OCI-LY3 (cell line): ENCODE results near the gene SNX21.

Source experiments
- CTCF ChIP-seq: fragments of 200-600, 300-600 bp; sonication (generic); IDR thresholded peaks from 2 replicates; pipeline ENCODE4 v1.5.1; 2014; ENCODE audit warnings: antibody characterized with exemption, low read length, low read depth
- EZH2phosphoT487 ChIP-seq: fragments of 200-600 bp; shearing (Covaris generic); IDR thresholded peaks from 2 replicates; pipeline ENCODE4 v1.6.1; 2018; ENCODE audit warnings: antibody characterized with exemption, mixed run types, low read depth

- no peak for TF ChIP-seq CTCF
- TF ChIP-seq EZH2phosphoT487 = no peak
Observed at GRCh38 chr20:45851501-45851900, 17.9 kb downstream of the SNX21 start.
